CD4-positive, alpha-beta T cell (primary cell): ENCODE results near the gene OR13C8. TPM values are rescaled to one million over a fixed set of nuclear protein-coding genes. Genes with fewer than 3 reads are reported as not detected.

Source experiments
- ATAC-seq: fragments of 200-7000 bp; cut with Tn5 transposase; one replicate; pipeline ENCODE4 v1.10.0; 2022; ENCODE audit warnings: mild to moderate bottlenecking; ENCODE audit not compliant: poor library complexity
- CTCF ChIA-PET: fragments of 350-600 bp; sonication (Branson Sonifier 250); formaldehyde crosslinking; loops from one replicate; lab custom pipeline; 2021; ENCODE audit warnings: antibody characterized with exemption, inconsistent platforms; lab: Charles Lee
- POLR2A ChIA-PET: fragments of 350-600 bp; sonication (Branson Sonifier 250); formaldehyde crosslinking; loops from one replicate; lab custom pipeline; 2021; ENCODE audit warnings: antibody characterized with exemption, inconsistent platforms; lab: Charles Lee
- DNase-seq, 14 experiments: peaks; one replicate each; pipeline ENCODE4 v3.0.0-alpha.2; 2013 to 2020; ENCODE audit warnings: mixed read lengths in 2 of 14
- H3K27ac ChIP-seq, 2 donors: one replicate each; pipeline versions ENCODE4 v1.5.1 to v1.7.0; 2013; ENCODE audit warnings: low read length in 2 of 2, low read depth in 1 of 2, mild to moderate bottlenecking in 1 of 2
- H3K27me3 ChIP-seq, 2 experiments: 1 replicate in 1 of 2; 2 replicates in 1 of 2; pipeline versions ENCODE4 v1.6.1 to v1.7.0; 2013; ENCODE audit warnings: low read length in 2 of 2, control low read depth in 1 of 2, mild to moderate bottlenecking in 1 of 2, moderate library complexity in 1 of 2; ENCODE audit not compliant: insufficient read depth in 2 of 2, control insufficient read depth in 1 of 2
- H3K36me3 ChIP-seq: one replicate; pipeline ENCODE4 v1.6.1; 2013; ENCODE audit warnings: low read length, control low read depth; ENCODE audit not compliant: insufficient read depth
- H3K4me1 ChIP-seq: one replicate; pipeline ENCODE4 v1.6.1; 2013; ENCODE audit warnings: low read length, control low read depth; ENCODE audit not compliant: insufficient read depth
- H3K4me3 ChIP-seq: one replicate; pipeline ENCODE4 v1.5.1; 2013; ENCODE audit warnings: mild to moderate bottlenecking, low read length, moderate library complexity
- H3K9me3 ChIP-seq, 2 experiments: 1 replicate in 1 of 2; 2 replicates in 1 of 2; pipeline versions ENCODE4 v1.6.1 to v1.7.0; 2013; ENCODE audit warnings: low read length in 2 of 2, mild to moderate bottlenecking in 2 of 2, control low read depth in 1 of 2, moderate library complexity in 1 of 2; ENCODE audit not compliant: control insufficient read depth in 1 of 2, insufficient read depth in 1 of 2
- H3K27ac Mint-ChIP-seq: one replicate; pipeline ENCODE4 v1.8.0; 2020; ENCODE audit warnings: mixed read lengths
- H3K27me3 Mint-ChIP-seq: one replicate; pipeline ENCODE4 v1.8.0; 2021; ENCODE audit warnings: mixed read lengths
- H3K36me3 Mint-ChIP-seq: one replicate; pipeline ENCODE4 v1.8.0; 2021; ENCODE audit warnings: low read depth, mixed read lengths
- H3K4me1 Mint-ChIP-seq: one replicate; pipeline ENCODE4 v1.8.0; 2021; ENCODE audit warnings: low read depth, mixed read lengths
- H3K4me3 Mint-ChIP-seq: one replicate; pipeline ENCODE4 v1.8.0; 2020; ENCODE audit warnings: mild to moderate bottlenecking, mixed read lengths
- H3K9me3 Mint-ChIP-seq: one replicate; pipeline ENCODE4 v1.8.0; 2020; ENCODE audit warnings: mixed read lengths
- CTCF ChIP-seq: fragments of 200-600 bp; IDR thresholded peaks from one replicate; pipeline ENCODE4 v1.8.0; 2022; ENCODE audit warnings: antibody characterized with exemption, mild to moderate bottlenecking
- intact Hi-C, 2 experiments: fragments of 100-400 bp; cut with DNase I in 1 of 2; cut with micrococcal nuclease in 1 of 2; formaldehyde crosslinking; loops; one replicate each; pipeline versions ENCODE4 v1.15.1 to v1.9.0; 2023 to 2025; cut with DNase I, micrococcal nuclease
- total RNA-seq, 174 experiments: library from RNA in 2 of 174; stranded (reverse) in 2 of 174; gene quantifications; one replicate each; pipeline ENCODE4 v1.2.3 and lab custom pipeline; 2021 to 2026

Gene OR13C8
- total RNA-seq, 2 experiments from 2014 or later, result not detected

GRCh38 chr9:104564358-104564757 lies 4.6 kb upstream of the OR13C8 start:
- H3K9me3 Mint-ChIP-seq, result peaks cover 2% of the 10 kb centered on the region
- Histone ChIP-seq H3K4me3 (no peak overlapping the region), H3K27me3 (no peaks in the 10 kb centered on the region), H3K27ac (no peak overlapping the region), H3K36me3 (no peaks in the 10 kb centered on the region), H3K9me3 (peaks cover 0 to 5% of the 10 kb centered on the region in 2 experiments), H3K4me1 (no peaks in the 10 kb centered on the region)
- H3K27me3 Mint-ChIP-seq, result no peaks in the 10 kb centered on the region
- CTCF ChIA-PET, result no interaction called here
- no peak for TF ChIP-seq CTCF
- ATAC-seq (no peak), DNase-seq (no peak)
- no peaks in the 10 kb centered on the region for H3K4me1 Mint-ChIP-seq
- H3K27ac Mint-ChIP-seq, result no peak overlapping the region
- H3K4me3 Mint-ChIP-seq, result no peak overlapping the region
- intact Hi-C loops, result no loop called here
- POLR2A ChIA-PET, result no interaction called here
- no peaks in the 10 kb centered on the region for H3K36me3 Mint-ChIP-seq

GRCh38 chr9:104572612-104573011 lies 3.6 kb downstream of the OR13C8 start:
- H3K4me3 Mint-ChIP-seq, result no peak overlapping the region
- H3K27ac ChIP-seq, result no peak overlapping the region
- H3K9me3 ChIP-seq, result peaks cover 3 to 5% of the 10 kb centered on the region in 2 experiments
- CTCF ChIA-PET, result no interaction called here
- no peaks in the 10 kb centered on the region for H3K36me3 Mint-ChIP-seq
- no peaks in the 10 kb centered on the region for H3K27me3 ChIP-seq
- H3K4me3 ChIP-seq, result no peak overlapping the region
- no peaks in the 10 kb centered on the region for H3K4me1 Mint-ChIP-seq
- peaks cover 18% of the 10 kb centered on the region for H3K9me3 Mint-ChIP-seq
- ATAC-seq (no peak), DNase-seq (no peak)
- TF ChIP-seq CTCF, result no peak
- intact Hi-C loops, result no loop called here
- no peaks in the 10 kb centered on the region for H3K36me3 ChIP-seq
- POLR2A ChIA-PET, result no interaction called here
- H3K27ac Mint-ChIP-seq, result no peak overlapping the region
- H3K27me3 Mint-ChIP-seq, result no peaks in the 10 kb centered on the region
- no peaks in the 10 kb centered on the region for H3K4me1 ChIP-seq

- no peak for TF ChIP-seq CTCF
- Mint-ChIP-seq H3K27me3 (no peaks in the 10 kb centered on the region), H3K9me3 (peaks cover 18% of the 10 kb centered on the region), H3K4me3 (no peak overlapping the region), H3K4me1 (no peaks in the 10 kb centered on the region), H3K27ac (no peak overlapping the region), H3K36me3 (no peaks in the 10 kb centered on the region)
- peaks cover 0 to 3% of the 10 kb centered on the region in 2 experiments for H3K9me3 ChIP-seq
- POLR2A ChIA-PET, result no interaction called here
- no peak overlapping the region for H3K27ac ChIP-seq
- DNase-seq, result no peak
- H3K27me3 ChIP-seq, result no peaks in the 10 kb centered on the region
- ATAC-seq, result no peak
- no peak overlapping the region for H3K4me3 ChIP-seq
- CTCF ChIA-PET, result no interaction called here
- no peaks in the 10 kb centered on the region for H3K36me3 ChIP-seq
- H3K4me1 ChIP-seq, result no peaks in the 10 kb centered on the region
- intact Hi-C loops, result no loop called here
These were observed 6.5 kb downstream of the OR13C8 start for GRCh38 chr9:104575456-104575855.
